Stomach (tissue), 9 donors: ENCODE results near the gene TRPC6. TPM values are rescaled to one million over a fixed set of nuclear protein-coding genes. Genes with fewer than 3 reads are reported as not detected.

Experiments
- DNase-seq, 2 donors: peaks; one replicate each; pipeline versions ENCODE4 v3.0.0 to v3.0.0-alpha.2; 2013 to 2019
- H3K27ac ChIP-seq, 5 donors: fragments of 200-600 bp in 4 of 5; sonication (generic) in 4 of 5; one replicate each; pipeline ENCODE4 v1.5.1; 2013 to 2019; ENCODE audit warnings: mild to moderate bottlenecking in 1 of 5, moderate library complexity in 1 of 5
- H3K27me3 ChIP-seq, 3 donors: fragments of 200-600 bp; sonication (generic); one replicate each; pipeline ENCODE4 v1.5.1; 2017 to 2019; ENCODE audit warnings: mixed run types in 1 of 3
- H3K36me3 ChIP-seq, 4 donors: fragments of 200-600 bp; sonication (generic); 1 replicate in 3 of 4; 2 replicates in 1 of 4; pipeline ENCODE4 v1.5.1; 2016 to 2019
- H3K4me1 ChIP-seq, 4 donors: fragments of 200-600 bp; sonication (generic); one replicate each; pipeline ENCODE4 v1.5.1; 2016 to 2019
- H3K4me3 ChIP-seq, 4 donors: fragments of 200-600 bp; sonication (generic) in 3 of 4; one replicate each; pipeline ENCODE4 v1.5.1; 2016 to 2019; ENCODE audit warnings: mild to moderate bottlenecking in 1 of 4
- H3K9me3 ChIP-seq, 4 donors: fragments of 200-600 bp; sonication (generic); one replicate each; pipeline ENCODE4 v1.5.1; 2016 to 2019
- EP300 ChIP-seq: sonication (generic); formaldehyde crosslinking; IDR thresholded peaks from one replicate; pipeline ENCODE4 v1.6.1; 2017; ENCODE audit warnings: antibody characterized with exemption
- POLR2A ChIP-seq, 4 donors: fragments of 450-650 bp; IDR thresholded peaks; one replicate each; pipeline ENCODE4 v1.6.1; 2016; ENCODE audit warnings: antibody characterized with exemption in 4 of 4, control low read depth in 2 of 4, mild to moderate bottlenecking in 1 of 4, moderate library complexity in 1 of 4
- POLR2AphosphoS5 ChIP-seq, 3 donors: sonication (generic); formaldehyde crosslinking; IDR thresholded peaks; one replicate each; pipeline ENCODE4 v1.6.1; 2016; ENCODE audit warnings: antibody characterized with exemption in 3 of 3
- WGBS, 5 donors: extraction: QIAGEN DNeasy Blood & Tissue Kit in 3 of 5; methylation state at CpG; one replicate each; pipeline versions ENCODE4 v1.1.5 to v1.1.7; 2013 to 2018; 5-methylcytosine and 5-hydroxymethylcytosine counted together
- intact Hi-C: fragments of 100-400 bp; cut with DNase I; formaldehyde crosslinking; loops from one replicate; pipeline ENCODE4 v1.15.1; 2023; ENCODE audit warnings: low total_unique reads
- polyA plus RNA-seq, 3 donors: library from polyadenylated mRNA; stranded (reverse); fragments of 200-250 nt; gene quantifications; one replicate each; pipeline ENCODE4 v1.2.3, GENCODE V29; 2013
- total RNA-seq, 5 donors: library from RNA; depleted of rRNA; stranded (reverse); fragments of >200 nt; gene quantifications; one replicate each; pipeline versions ENCODE4 v1.1.0 to v1.2.3, GENCODE V29; 2014 to 2016
- TF ChIP-seq, protein P1 (sequence below), 7 experiments: fragments of 450-650 bp in 4 of 7; fragments of 200-600 bp in 3 of 7; sonication (generic) in 3 of 7; IDR thresholded peaks; one replicate each; pipeline ENCODE4 v1.5.1; 2016 to 2019; ENCODE audit warnings: antibody characterized with exemption in 7 of 7, control low read depth in 2 of 7, mild to moderate bottlenecking in 1 of 7
- donor health status: healthy with polysubstance abuse.
- donor health status: Bipolar disorder and iron deficiency.
- donor health status: healthy.

TRPC6 gene
- total and polyA plus RNA-seq, 8 donors: 0.50 to 23.7 (median 2.0) TPM

- no peak overlapping the region for H3K4me3 ChIP-seq
- 71 to 86% (median 78%) methylated on average over 2 of the region's 2 CpGs for WGBS, 5 donors
- no peaks in the 10 kb centered on the region for H3K4me1 ChIP-seq
- no peaks in the 10 kb centered on the region for H3K36me3 ChIP-seq
- no peak overlapping the region for H3K27ac ChIP-seq
- peaks cover 0 to 5% (median 0%) of the 10 kb centered on the region in 3 donors for H3K27me3 ChIP-seq
- intact Hi-C loops: no loop called here
- TF ChIP-seq POLR2AphosphoS5 (IDR thresholded peaks at IDR 0.05): no peak
- TF ChIP-seq EP300: no peak
- TF ChIP-seq, protein P1, sequence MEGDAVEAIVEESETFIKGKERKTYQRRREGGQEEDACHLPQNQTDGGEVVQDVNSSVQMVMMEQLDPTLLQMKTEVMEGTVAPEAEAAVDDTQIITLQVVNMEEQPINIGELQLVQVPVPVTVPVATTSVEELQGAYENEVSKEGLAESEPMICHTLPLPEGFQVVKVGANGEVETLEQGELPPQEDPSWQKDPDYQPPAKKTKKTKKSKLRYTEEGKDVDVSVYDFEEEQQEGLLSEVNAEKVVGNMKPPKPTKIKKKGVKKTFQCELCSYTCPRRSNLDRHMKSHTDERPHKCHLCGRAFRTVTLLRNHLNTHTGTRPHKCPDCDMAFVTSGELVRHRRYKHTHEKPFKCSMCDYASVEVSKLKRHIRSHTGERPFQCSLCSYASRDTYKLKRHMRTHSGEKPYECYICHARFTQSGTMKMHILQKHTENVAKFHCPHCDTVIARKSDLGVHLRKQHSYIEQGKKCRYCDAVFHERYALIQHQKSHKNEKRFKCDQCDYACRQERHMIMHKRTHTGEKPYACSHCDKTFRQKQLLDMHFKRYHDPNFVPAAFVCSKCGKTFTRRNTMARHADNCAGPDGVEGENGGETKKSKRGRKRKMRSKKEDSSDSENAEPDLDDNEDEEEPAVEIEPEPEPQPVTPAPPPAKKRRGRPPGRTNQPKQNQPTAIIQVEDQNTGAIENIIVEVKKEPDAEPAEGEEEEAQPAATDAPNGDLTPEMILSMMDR (IDR thresholded peaks at IDR 0.05): no peak
- TF ChIP-seq POLR2A (IDR thresholded peaks at IDR 0.05): no peak
- DNase-seq: no peak
- H3K9me3 ChIP-seq: peaks cover 0 to 6% (median 0%) of the 10 kb centered on the region in 4 donors
These were observed 20.6 kb downstream of the TRPC6 start for GRCh38 chr11:101563166-101563565.

- no peaks in the 10 kb centered on the region for H3K36me3 ChIP-seq
- no peak overlapping the region for H3K4me3 ChIP-seq
- no peaks in the 10 kb centered on the region for H3K27me3 ChIP-seq
- WGBS, 5 donors: 76 to 82% (median 78%) methylated on average over 4 of the region's 4 CpGs
- H3K4me1 ChIP-seq: no peaks in the 10 kb centered on the region
- DNase-seq: peak in 1 of 2 donors; percentile 17
- intact Hi-C loops: no loop called here
- no peak overlapping the region for H3K27ac ChIP-seq
- H3K9me3 ChIP-seq: no peaks in the 10 kb centered on the region
- TF ChIP-seq EP300 (no peak), POLR2AphosphoS5 (IDR thresholded peaks at IDR 0.05) (no peak), POLR2A (IDR thresholded peaks at IDR 0.05) (no peak)
- TF ChIP-seq, protein P1 (IDR thresholded peaks at IDR 0.05): no peak
These were observed 28.4 kb downstream of the TRPC6 start for GRCh38 chr11:101555366-101555765.

DNA sequence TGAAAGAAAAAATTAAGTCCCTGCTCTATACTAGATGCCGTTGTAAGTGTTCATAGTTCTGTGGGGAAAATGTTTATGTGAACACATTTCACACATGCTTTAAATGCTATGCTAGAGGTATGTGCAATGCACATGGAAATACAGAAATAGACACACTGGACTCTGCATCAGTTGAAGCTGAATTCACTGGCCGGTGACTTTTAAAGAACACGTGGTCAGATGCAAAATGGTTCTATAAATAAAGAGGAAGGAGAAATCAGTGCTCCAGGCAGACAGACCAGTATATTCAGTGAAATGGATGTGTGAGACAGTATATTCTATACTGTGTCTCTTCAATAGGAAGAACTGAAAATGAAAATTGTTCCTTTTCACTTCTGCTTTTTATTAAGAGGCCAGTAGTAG, 29.9 kb downstream of the TRPC6 start:
- no peak overlapping the region for H3K27ac ChIP-seq
- no peaks in the 10 kb centered on the region for H3K4me1 ChIP-seq
- no peaks in the 10 kb centered on the region for H3K27me3 ChIP-seq
- H3K36me3 ChIP-seq: no peaks in the 10 kb centered on the region
- H3K9me3 ChIP-seq: no peaks in the 10 kb centered on the region
- 56 to 67% (median 60%) methylated on average over 3 of the region's 3 CpGs for WGBS, 5 donors
- DNase-seq: peak in 1 of 2 donors; percentile 12
- intact Hi-C loops: no loop called here
- no peak overlapping the region for H3K4me3 ChIP-seq
- no peak for TF ChIP-seq EP300
- no peak for TF ChIP-seq POLR2A (IDR thresholded peaks at IDR 0.05)
- TF ChIP-seq, protein P1 (IDR thresholded peaks at IDR 0.05): no peak
- TF ChIP-seq POLR2AphosphoS5 (IDR thresholded peaks at IDR 0.05): no peak

GRCh38 chr11:101552888-101553287, 30.9 kb downstream of the TRPC6 start:
- Histone ChIP-seq H3K9me3 (no peaks in the 10 kb centered on the region), H3K4me1 (no peaks in the 10 kb centered on the region), H3K4me3 (no peak overlapping the region), H3K36me3 (no peaks in the 10 kb centered on the region), H3K27me3 (no peaks in the 10 kb centered on the region), H3K27ac (no peak overlapping the region)
- TF ChIP-seq, protein P1 (IDR thresholded peaks at IDR 0.05): no peak
- TF ChIP-seq POLR2A (IDR thresholded peaks at IDR 0.05): no peak
- no peak for TF ChIP-seq EP300
- WGBS, 5 donors: 28 to 41% (median 30%) methylated on average over 2 of the region's 2 CpGs
- DNase-seq: no peak
- intact Hi-C loops: no loop called here
